Hepatocyte (in vitro differentiated cells): ENCODE results near the gene CLIC5.

Experiments
- EZH2 ChIP-seq: fragments of 200-600 bp; sonication (generic); IDR thresholded peaks from 2 replicates; pipeline ENCODE4 v1.6.1; 2016; ENCODE audit warnings: antibody characterized with exemption, mild to moderate bottlenecking, borderline replicate concordance
- TF ChIP-seq, protein P1 (sequence below): fragments of 200-600 bp; sonication (generic); IDR thresholded peaks from 2 replicates; pipeline ENCODE4 v1.5.1; 2016; ENCODE audit warnings: antibody characterized with exemption, mild to moderate bottlenecking; ENCODE audit not compliant: poor library complexity

DNA sequence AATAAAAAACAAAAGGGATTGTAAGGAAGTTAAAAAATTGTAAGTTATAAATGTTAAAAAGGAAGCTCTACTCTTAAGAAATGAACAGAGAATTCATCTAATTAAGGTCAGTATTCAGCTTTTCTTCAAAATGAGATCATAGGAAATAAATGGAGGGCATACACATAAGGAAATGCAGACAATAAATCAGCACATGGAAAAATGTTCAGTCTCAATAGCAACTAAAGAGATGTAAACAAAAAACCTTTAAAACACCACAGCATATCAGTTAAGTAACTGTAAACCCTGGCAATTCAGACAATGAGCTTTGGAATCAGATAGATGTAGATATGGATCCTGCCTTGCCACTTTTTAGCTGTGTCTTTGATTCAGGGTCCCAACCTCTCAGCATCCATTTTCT, 24.0 kb upstream of the CLIC5 start:
- TF ChIP-seq EZH2: no peak
- TF ChIP-seq, protein P1, sequence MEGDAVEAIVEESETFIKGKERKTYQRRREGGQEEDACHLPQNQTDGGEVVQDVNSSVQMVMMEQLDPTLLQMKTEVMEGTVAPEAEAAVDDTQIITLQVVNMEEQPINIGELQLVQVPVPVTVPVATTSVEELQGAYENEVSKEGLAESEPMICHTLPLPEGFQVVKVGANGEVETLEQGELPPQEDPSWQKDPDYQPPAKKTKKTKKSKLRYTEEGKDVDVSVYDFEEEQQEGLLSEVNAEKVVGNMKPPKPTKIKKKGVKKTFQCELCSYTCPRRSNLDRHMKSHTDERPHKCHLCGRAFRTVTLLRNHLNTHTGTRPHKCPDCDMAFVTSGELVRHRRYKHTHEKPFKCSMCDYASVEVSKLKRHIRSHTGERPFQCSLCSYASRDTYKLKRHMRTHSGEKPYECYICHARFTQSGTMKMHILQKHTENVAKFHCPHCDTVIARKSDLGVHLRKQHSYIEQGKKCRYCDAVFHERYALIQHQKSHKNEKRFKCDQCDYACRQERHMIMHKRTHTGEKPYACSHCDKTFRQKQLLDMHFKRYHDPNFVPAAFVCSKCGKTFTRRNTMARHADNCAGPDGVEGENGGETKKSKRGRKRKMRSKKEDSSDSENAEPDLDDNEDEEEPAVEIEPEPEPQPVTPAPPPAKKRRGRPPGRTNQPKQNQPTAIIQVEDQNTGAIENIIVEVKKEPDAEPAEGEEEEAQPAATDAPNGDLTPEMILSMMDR: no peak
